Right lobe of liver (tissue), 6 donors: ENCODE results near the gene NCOA1. TPM values are rescaled to one million over a fixed set of nuclear protein-coding genes. Genes with fewer than 3 reads are reported as not detected.

Experiments used
- ATAC-seq, 4 donors: fragments of 200-7000 bp; cut with Tn5 transposase; one replicate each; pipeline ENCODE4 v1.9.1; 2020; ENCODE audit warnings: mild to moderate bottlenecking in 4 of 4, moderate library complexity in 4 of 4
- DNase-seq, 3 donors: peaks; one replicate each; pipeline ENCODE4 v3.0.0-alpha.2; 2020
- H3K27ac ChIP-seq, 3 donors: fragments of 200-600 bp; one replicate each; pipeline ENCODE4 v1.8.0; 2022
- H3K27me3 ChIP-seq, 2 donors: fragments of 200-600 bp; one replicate each; pipeline ENCODE4 v1.8.0; 2022
- H3K36me3 ChIP-seq, 4 donors: fragments of 200-600 bp; sonication (generic) in 1 of 4; one replicate each; pipeline versions ENCODE4 v1.5.1 to v1.8.0; 2017 to 2022; ENCODE audit warnings: control low read depth in 1 of 4
- H3K4me1 ChIP-seq, 4 donors: fragments of 200-600 bp; sonication (generic) in 1 of 4; one replicate each; pipeline versions ENCODE4 v1.5.1 to v1.8.0; 2017 to 2022; ENCODE audit warnings: control low read depth in 1 of 4
- H3K4me3 ChIP-seq, 3 donors: fragments of 200-600 bp; one replicate each; pipeline ENCODE4 v1.8.0; 2022
- H3K9me3 ChIP-seq, 4 donors: fragments of 200-600 bp; sonication (generic) in 1 of 4; one replicate each; pipeline versions ENCODE4 v1.5.1 to v1.8.0; 2017 to 2022; ENCODE audit warnings: control low read depth in 1 of 4
- CTCF ChIP-seq, 4 donors: fragments of 200-600 bp in 3 of 4; fragments of 450-650 bp in 1 of 4; IDR thresholded peaks; one replicate each; pipeline versions ENCODE4 v1.5.1 to v1.8.0; 2016 to 2022; ENCODE audit warnings: antibody characterized with exemption in 4 of 4, mild to moderate bottlenecking in 2 of 4
- POLR2A ChIP-seq: fragments of 450-650 bp; IDR thresholded peaks from one replicate; pipeline ENCODE4 v1.6.1; 2017; ENCODE audit warnings: antibody characterized with exemption, mild to moderate bottlenecking
- WGBS: methylation state at CpG from one replicate; pipeline ENCODE4 v1.1.6; 2018; ENCODE audit warnings: low coverage, low lambda C conversion rate; ENCODE audit not compliant: insufficient coverage; ENCODE audit errors: missing lambda C conversion rate; 5-methylcytosine and 5-hydroxymethylcytosine counted together
- intact Hi-C, 2 donors: fragments of 100-400 bp; cut with DNase I; formaldehyde crosslinking; loops; one replicate each; pipeline versions ENCODE4 v1.11.2 to v1.14.1; 2022
- total RNA-seq, 6 experiments: library from RNA; depleted of rRNA in 2 of 6; stranded (reverse); fragments of >200 nt in 2 of 6; fragmentation: NEBNext Ultra II Directional in 3 of 6; extraction: Animal tissue kit (Norgen Biotek cat#: 25700) in 3 of 6; gene quantifications; one replicate each; pipeline versions ENCODE4 v1.1.0 to v1.2.4, GENCODE V29; 2016 to 2023
- donor health status: DM: no; HTN: yes; CAD: no.
- donor health status: DM: no; HTN: no; CAD: no.
- donor health status: DM: no; HTN: no; CAD: no.
- donor health status: DM: no; HTN: yes; CAD: no.
- donor health status: DM: no; HTN: yes; CAD: no.

Gene NCOA1
- total RNA-seq, 6 experiments from 2014 or later = 13.5 to 18.9 (median 16.4) TPM

GRCh38 chr2:24651643-24652003 is 160.6 kb downstream of the NCOA1 start:
- Histone ChIP-seq H3K9me3 (no peaks in the 10 kb centered on the region), H3K36me3 (no peaks in the 10 kb centered on the region), H3K27me3 (no peaks in the 10 kb centered on the region), H3K4me1 (peaks cover 0 to 12% (median 0%) of the 10 kb centered on the region in 4 donors), H3K4me3 (no peak overlapping the region), H3K27ac (no peak overlapping the region)
- ATAC-seq (no peak), DNase-seq (no peak)
- TF ChIP-seq POLR2A (no peak), CTCF (IDR thresholded peaks at IDR 0.05) (no peak)
- intact Hi-C loops = no loop called here

- TF ChIP-seq CTCF (IDR thresholded peaks at IDR 0.05) (no peak), POLR2A (no peak)
- intact Hi-C loops = no loop called here
- peak; percentile 66 to 83 (median 76) for ATAC-seq
- H3K27ac ChIP-seq = peak overlapping the region in 1 of 3 donors; percentile 13
- no peaks in the 10 kb centered on the region for H3K9me3 ChIP-seq
- no peaks in the 10 kb centered on the region for H3K27me3 ChIP-seq
- DNase-seq = no peak
- peaks cover 0 to 12% (median 0%) of the 10 kb centered on the region in 4 donors for H3K4me1 ChIP-seq
- H3K36me3 ChIP-seq = no peaks in the 10 kb centered on the region
- 56% methylated on average over 3 of the region's 3 CpGs for WGBS
- no peak overlapping the region for H3K4me3 ChIP-seq
Measured at GRCh38 chr2:24652265-24653182, 161.5 kb downstream of the NCOA1 start.

GRCh38 chr2:24657818-24658217 is 166.8 kb downstream of the NCOA1 start:
- H3K4me3 ChIP-seq = no peak overlapping the region
- H3K4me1 ChIP-seq = peaks cover 0 to 4% (median 0%) of the 10 kb centered on the region in 4 donors
- WGBS = 100% methylated on average over 2 of the region's 2 CpGs
- ATAC-seq (no peak), DNase-seq (no peak)
- no peak overlapping the region for H3K27ac ChIP-seq
- H3K27me3 ChIP-seq = no peaks in the 10 kb centered on the region
- H3K9me3 ChIP-seq = no peaks in the 10 kb centered on the region
- intact Hi-C loops = no loop called here
- H3K36me3 ChIP-seq = no peaks in the 10 kb centered on the region
- TF ChIP-seq POLR2A (no peak), CTCF (IDR thresholded peaks at IDR 0.05) (no peak)

- Histone ChIP-seq H3K36me3 (no peaks in the 10 kb centered on the region), H3K9me3 (no peaks in the 10 kb centered on the region), H3K27me3 (no peaks in the 10 kb centered on the region), H3K4me3 (no peak overlapping the region), H3K27ac (no peak overlapping the region), H3K4me1 (no peaks in the 10 kb centered on the region)
- ATAC-seq (no peak), DNase-seq (no peak)
- no peak for TF ChIP-seq CTCF (IDR thresholded peaks at IDR 0.05)
- no peak for TF ChIP-seq POLR2A
- intact Hi-C loops = no loop called here
- WGBS = 95% methylated on average over 1 of the region's 4 CpGs
Measured at GRCh38 chr2:24658531-24659202, 167.6 kb downstream of the NCOA1 start.
